Measurements from ENCODE around the gene LMOD3. TPM values are rescaled to one million over a fixed set of nuclear protein-coding genes. Genes with fewer than 3 reads are reported as not detected.

The LMOD3 gene
- total and polyA plus RNA-seq, 2 donors (not counting 3 experiments of a cell fraction or from before 2014, with no cell fraction given): not detected

DNA sequence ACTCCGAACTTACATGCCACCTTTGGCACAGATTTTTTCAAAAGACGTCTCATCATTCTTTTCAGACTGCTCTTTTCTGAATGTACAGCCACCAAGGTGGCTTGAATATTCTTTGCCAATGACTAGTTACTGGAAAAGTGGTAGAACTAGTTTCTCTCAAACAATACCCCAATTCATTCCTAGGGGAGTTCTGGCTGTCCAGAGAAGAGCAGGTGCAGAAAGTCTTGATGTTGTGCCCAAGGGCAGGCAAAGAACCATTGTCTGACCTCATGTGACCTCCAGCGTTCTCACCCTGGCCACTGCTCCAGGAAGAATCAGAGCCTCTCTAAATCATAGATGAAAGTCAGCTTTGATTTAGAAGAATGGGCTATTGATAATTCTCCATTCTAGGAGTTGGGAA is 5.5 kb downstream of the LMOD3 start:
- POLR2A ChIA-PET: no interaction called here
- TF ChIP-seq POLR2A (IDR thresholded peaks at IDR 0.05; ENCODE audit: low read depth, low read length) (no peak), POLR2AphosphoS5 (IDR thresholded peaks at IDR 0.05; ENCODE audit: insufficient read depth, low read depth, low read length) (no peak), MYC (IDR thresholded peaks at IDR 0.05; ENCODE audit: low read depth, low read length) (no peak)
- dilution Hi-C loops (cut with MboI; ENCODE audit: extremely low pct_ligation_motif_present, low sequenced_read_pairs) (no loop called here), intact Hi-C loops (cut with micrococcal nuclease) (no loop called here)
- no peak overlapping the region for H2AFZ ChIP-seq (ENCODE audit: low read depth, low read length)
- no peaks in the 10 kb centered on the region for H3K9me3 ChIP-seq (replicated peaks; ENCODE audit: control insufficient read depth, insufficient read depth, low read length)
- H3K79me2 ChIP-seq (ENCODE audit: control insufficient read depth, insufficient read depth, low read length): no peaks in the 10 kb centered on the region
- BruUV-seq (replicated peaks): no TSS peak
- H4K20me1 ChIP-seq (replicated peaks; ENCODE audit: control insufficient read depth, extremely low read depth, insufficient read depth, low read length): no peaks in the 10 kb centered on the region
- H3K4me2 ChIP-seq (ENCODE audit: insufficient read depth, low read length): no peak overlapping the region
- H3K36me3 ChIP-seq (ENCODE audit: control insufficient read depth in 2 of 2, extremely low read depth in 1 of 2, insufficient read depth in 2 of 2, low read length in 2 of 2): no peaks in the 10 kb centered on the region
- no peak overlapping the region for H3K9ac ChIP-seq (replicated peaks; ENCODE audit: extremely low read depth, insufficient read depth, low read length)
- H3K4me1 ChIP-seq (ENCODE audit: control insufficient read depth, extremely low read depth, insufficient read depth, low read length): peaks cover 11% of the 10 kb centered on the region
- CTCF ChIA-PET: no interaction called here
- no peak overlapping the region for H3K4me3 ChIP-seq (replicated peaks in 1 of 3; ENCODE audit: insufficient read depth in 1 of 3, low read depth in 1 of 3, low read length in 3 of 3)
- no peaks in the 10 kb centered on the region for H3K9me1 ChIP-seq (replicated peaks; ENCODE audit: control insufficient read depth, extremely low read depth, insufficient read depth, low read length)
- no peak overlapping the region for H3K27ac ChIP-seq (ENCODE audit: insufficient read depth, low read depth, low read length)
- FAIRE-seq (no peak), DNase-seq (ENCODE audit: low read depth, low spot score) (no peak)
- no peaks in the 10 kb centered on the region for H3K27me3 ChIP-seq (ENCODE audit: control insufficient read depth in 2 of 2, insufficient read depth in 2 of 2, low read length in 2 of 2)

DNA sequence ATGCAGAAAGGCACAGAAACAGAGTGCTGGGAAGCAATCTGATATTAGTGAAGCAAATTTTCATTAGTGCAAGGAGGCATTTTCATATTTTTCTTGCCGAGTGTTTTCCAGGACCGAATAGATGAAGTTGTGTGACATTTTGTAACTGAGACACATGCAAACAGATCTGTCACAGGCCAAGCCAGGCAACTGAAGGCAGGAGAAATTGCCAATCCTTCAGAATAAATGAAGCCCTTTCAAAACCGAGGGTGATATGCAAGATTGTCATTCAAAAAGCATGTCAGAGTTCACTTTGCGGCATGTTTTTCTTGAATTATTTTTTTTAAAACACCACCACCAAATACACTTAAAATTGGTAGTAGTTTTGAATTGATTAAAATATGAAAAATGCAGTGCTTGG is 6.2 kb downstream of the LMOD3 start:
- FAIRE-seq (no peak), DNase-seq (ENCODE audit: low read depth, low spot score) (no peak)
- Histone ChIP-seq H3K9ac (replicated peaks; ENCODE audit: extremely low read depth, insufficient read depth, low read length) (no peak overlapping the region), H3K36me3 (ENCODE audit: control insufficient read depth in 2 of 2, extremely low read depth in 1 of 2, insufficient read depth in 2 of 2, low read length in 2 of 2) (no peaks in the 10 kb centered on the region), H3K9me1 (replicated peaks; ENCODE audit: control insufficient read depth, extremely low read depth, insufficient read depth, low read length) (no peaks in the 10 kb centered on the region), H3K27me3 (ENCODE audit: control insufficient read depth in 2 of 2, insufficient read depth in 2 of 2, low read length in 2 of 2) (no peaks in the 10 kb centered on the region), H2AFZ (ENCODE audit: low read depth, low read length) (no peak overlapping the region), H3K4me1 (ENCODE audit: control insufficient read depth, extremely low read depth, insufficient read depth, low read length) (peaks cover 3% of the 10 kb centered on the region), H3K9me3 (replicated peaks; ENCODE audit: control insufficient read depth, insufficient read depth, low read length) (no peaks in the 10 kb centered on the region), H3K4me2 (ENCODE audit: insufficient read depth, low read length) (no peak overlapping the region), H3K4me3 (replicated peaks in 1 of 3; ENCODE audit: insufficient read depth in 1 of 3, low read depth in 1 of 3, low read length in 3 of 3) (no peak overlapping the region), H3K27ac (ENCODE audit: insufficient read depth, low read depth, low read length) (no peak overlapping the region), H3K79me2 (ENCODE audit: control insufficient read depth, insufficient read depth, low read length) (no peaks in the 10 kb centered on the region), H4K20me1 (replicated peaks; ENCODE audit: control insufficient read depth, extremely low read depth, insufficient read depth, low read length) (no peaks in the 10 kb centered on the region)
- intact Hi-C loops (cut with micrococcal nuclease): no loop called here
- ChIA-PET POLR2A (interaction anchor here (1.5 kb wide), 1 partner anchor 32 kb away, joined by 3 read pairs; the partner anchor contains the start of gene ARL6IP5), CTCF (interaction anchor here (1.1 to 1.5 kb wide), 4 partner anchors 10 to 323 kb away, joined by 3 to 7 read pairs (median 3); no protein-coding TSS in a partner anchor)
- no TSS peak for BruUV-seq (replicated peaks)
- dilution Hi-C loops (cut with MboI; ENCODE audit: extremely low pct_ligation_motif_present, low sequenced_read_pairs): no loop called here
- no peak for TF ChIP-seq JUN (IDR thresholded peaks at IDR 0.05; ENCODE audit: borderline replicate concordance, insufficient read depth, insufficient read length, low read depth)
- no peak for TF ChIP-seq GATA2 (IDR thresholded peaks at IDR 0.05; ENCODE audit: insufficient read depth, insufficient read length, low read depth, low read length)
- TF ChIP-seq FOS (IDR thresholded peaks at IDR 0.05; ENCODE audit: borderline replicate concordance, insufficient read depth, low read length): no peak
- no peak for TF ChIP-seq POLR2AphosphoS5 (IDR thresholded peaks at IDR 0.05; ENCODE audit: insufficient read depth, low read depth, low read length)
- TF ChIP-seq POLR2A (IDR thresholded peaks at IDR 0.05; ENCODE audit: low read depth, low read length): no peak
- TF ChIP-seq MYC (IDR thresholded peaks at IDR 0.05; ENCODE audit: low read depth, low read length): no peak
- no peak for TF ChIP-seq EZH2 (IDR thresholded peaks at IDR 0.05; ENCODE audit: borderline replicate concordance, low read depth, low read length, severe bottlenecking)
- TF ChIP-seq, protein P1, sequence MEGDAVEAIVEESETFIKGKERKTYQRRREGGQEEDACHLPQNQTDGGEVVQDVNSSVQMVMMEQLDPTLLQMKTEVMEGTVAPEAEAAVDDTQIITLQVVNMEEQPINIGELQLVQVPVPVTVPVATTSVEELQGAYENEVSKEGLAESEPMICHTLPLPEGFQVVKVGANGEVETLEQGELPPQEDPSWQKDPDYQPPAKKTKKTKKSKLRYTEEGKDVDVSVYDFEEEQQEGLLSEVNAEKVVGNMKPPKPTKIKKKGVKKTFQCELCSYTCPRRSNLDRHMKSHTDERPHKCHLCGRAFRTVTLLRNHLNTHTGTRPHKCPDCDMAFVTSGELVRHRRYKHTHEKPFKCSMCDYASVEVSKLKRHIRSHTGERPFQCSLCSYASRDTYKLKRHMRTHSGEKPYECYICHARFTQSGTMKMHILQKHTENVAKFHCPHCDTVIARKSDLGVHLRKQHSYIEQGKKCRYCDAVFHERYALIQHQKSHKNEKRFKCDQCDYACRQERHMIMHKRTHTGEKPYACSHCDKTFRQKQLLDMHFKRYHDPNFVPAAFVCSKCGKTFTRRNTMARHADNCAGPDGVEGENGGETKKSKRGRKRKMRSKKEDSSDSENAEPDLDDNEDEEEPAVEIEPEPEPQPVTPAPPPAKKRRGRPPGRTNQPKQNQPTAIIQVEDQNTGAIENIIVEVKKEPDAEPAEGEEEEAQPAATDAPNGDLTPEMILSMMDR (IDR thresholded peaks at IDR 0.05; ENCODE audit: extremely low read depth in 1 of 2, insufficient read depth in 1 of 2, low read depth in 1 of 2, low read length in 2 of 2): no peak
- TF ChIP-seq, protein P2, sequence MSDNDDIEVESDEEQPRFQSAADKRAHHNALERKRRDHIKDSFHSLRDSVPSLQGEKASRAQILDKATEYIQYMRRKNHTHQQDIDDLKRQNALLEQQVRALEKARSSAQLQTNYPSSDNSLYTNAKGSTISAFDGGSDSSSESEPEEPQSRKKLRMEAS (IDR thresholded peaks at IDR 0.05; ENCODE audit: insufficient read depth, insufficient read length): no peak

All from endothelial cell of umbilical vein (primary cell).